ENCODE results near the gene NSG2. TPM values are rescaled to one million over a fixed set of nuclear protein-coding genes. Genes with fewer than 3 reads are reported as not detected.

NSG2 gene
- total and polyA plus RNA-seq, 2 experiments from 2014 or later, result 0.33 TPM; not detected in 1

DNA sequence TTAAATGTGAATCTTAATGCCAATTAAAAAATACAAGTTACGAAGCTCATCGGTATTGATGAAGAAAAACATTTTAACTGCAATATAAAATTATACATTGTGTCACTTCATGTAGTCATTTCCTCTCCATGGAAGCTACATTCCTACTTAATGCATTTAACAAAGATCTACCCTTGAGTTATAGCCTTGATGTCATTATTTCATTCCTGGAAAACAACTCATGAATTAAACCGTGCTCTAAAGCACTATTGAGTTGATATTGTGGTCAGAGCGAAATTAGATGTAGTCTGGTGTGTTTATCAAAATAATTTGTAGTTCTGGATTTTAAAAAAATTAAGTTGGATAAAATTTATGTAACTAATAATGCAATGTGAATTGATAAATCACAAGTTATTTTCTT is 45.4 kb upstream of the NSG2 start:
- Histone ChIP-seq H3K4me3 (no peak overlapping the region), H3K9me3 (ENCODE audit: low read depth) (no peaks in the 10 kb centered on the region), H3K27me3 (peaks cover 15% of the 10 kb centered on the region), H3K36me3 (replicated peaks; ENCODE audit: insufficient read depth, low read depth) (no peaks in the 10 kb centered on the region), H2AFZ (no peak overlapping the region), H4K20me1 (ENCODE audit: insufficient read depth, poor library complexity, severe bottlenecking) (no peaks in the 10 kb centered on the region), H3K4me1 (ENCODE audit: insufficient read depth) (no peaks in the 10 kb centered on the region), H3K79me2 (no peaks in the 10 kb centered on the region), H3K4me2 (no peak overlapping the region), H3K27ac (no peak overlapping the region), H3K9me2 (replicated peaks; ENCODE audit: insufficient read depth) (no peaks in the 10 kb centered on the region)
- TF ChIP-seq, protein P1, sequence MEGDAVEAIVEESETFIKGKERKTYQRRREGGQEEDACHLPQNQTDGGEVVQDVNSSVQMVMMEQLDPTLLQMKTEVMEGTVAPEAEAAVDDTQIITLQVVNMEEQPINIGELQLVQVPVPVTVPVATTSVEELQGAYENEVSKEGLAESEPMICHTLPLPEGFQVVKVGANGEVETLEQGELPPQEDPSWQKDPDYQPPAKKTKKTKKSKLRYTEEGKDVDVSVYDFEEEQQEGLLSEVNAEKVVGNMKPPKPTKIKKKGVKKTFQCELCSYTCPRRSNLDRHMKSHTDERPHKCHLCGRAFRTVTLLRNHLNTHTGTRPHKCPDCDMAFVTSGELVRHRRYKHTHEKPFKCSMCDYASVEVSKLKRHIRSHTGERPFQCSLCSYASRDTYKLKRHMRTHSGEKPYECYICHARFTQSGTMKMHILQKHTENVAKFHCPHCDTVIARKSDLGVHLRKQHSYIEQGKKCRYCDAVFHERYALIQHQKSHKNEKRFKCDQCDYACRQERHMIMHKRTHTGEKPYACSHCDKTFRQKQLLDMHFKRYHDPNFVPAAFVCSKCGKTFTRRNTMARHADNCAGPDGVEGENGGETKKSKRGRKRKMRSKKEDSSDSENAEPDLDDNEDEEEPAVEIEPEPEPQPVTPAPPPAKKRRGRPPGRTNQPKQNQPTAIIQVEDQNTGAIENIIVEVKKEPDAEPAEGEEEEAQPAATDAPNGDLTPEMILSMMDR (IDR thresholded peaks at IDR 0.05; ENCODE audit: poor library complexity), result no peak
- TF ChIP-seq EZH2 (IDR thresholded peaks at IDR 0.05; ENCODE audit: borderline replicate concordance), result no peak
- no peak for TF ChIP-seq EZH2phosphoT487 (IDR thresholded peaks at IDR 0.05; ENCODE audit: low read depth, severe bottlenecking, unreplicated experiment)
- no peak for DNase-seq (ENCODE audit: low spot score)
- 90% methylated on average over 4 of the region's 4 CpGs for WGBS (ENCODE audit: low lambda C conversion rate, missing lambda C conversion rate)

DNA sequence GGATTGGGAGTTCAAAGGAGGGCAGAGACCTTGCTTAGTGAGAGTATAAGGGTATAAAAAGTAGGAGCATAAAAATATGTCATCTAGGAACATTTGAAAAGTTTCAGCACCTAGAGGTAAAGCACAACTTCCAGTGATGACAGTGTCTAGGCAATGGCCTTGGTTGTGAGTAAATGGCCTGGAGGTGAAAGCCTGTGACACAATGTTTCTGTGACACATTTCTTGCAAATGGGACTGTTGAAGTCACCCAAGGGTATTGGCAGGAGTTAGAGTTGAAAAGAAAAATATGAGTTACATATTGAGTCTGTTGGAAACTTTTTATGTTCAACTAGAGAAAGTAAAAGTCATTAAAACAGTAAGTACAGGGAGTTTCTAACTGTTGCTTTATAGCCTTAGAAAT is 41.7 kb upstream of the NSG2 start:
- Histone ChIP-seq H3K4me1 (ENCODE audit: insufficient read depth) (no peaks in the 10 kb centered on the region), H4K20me1 (ENCODE audit: insufficient read depth, poor library complexity, severe bottlenecking) (no peaks in the 10 kb centered on the region), H2AFZ (no peak overlapping the region), H3K27ac (no peak overlapping the region), H3K27me3 (peaks cover 7% of the 10 kb centered on the region), H3K4me2 (no peak overlapping the region), H3K36me3 (replicated peaks; ENCODE audit: insufficient read depth, low read depth) (no peaks in the 10 kb centered on the region), H3K9me3 (ENCODE audit: low read depth) (no peaks in the 10 kb centered on the region), H3K9me2 (replicated peaks; ENCODE audit: insufficient read depth) (no peaks in the 10 kb centered on the region), H3K4me3 (no peak overlapping the region), H3K79me2 (no peaks in the 10 kb centered on the region)
- DNase-seq (ENCODE audit: low spot score), result no peak
- TF ChIP-seq EZH2phosphoT487 (IDR thresholded peaks at IDR 0.05; ENCODE audit: low read depth, severe bottlenecking, unreplicated experiment) (no peak), EZH2 (IDR thresholded peaks at IDR 0.05; ENCODE audit: borderline replicate concordance) (no peak)
- TF ChIP-seq, protein P1 (IDR thresholded peaks at IDR 0.05; ENCODE audit: poor library complexity), result no peak

DNA sequence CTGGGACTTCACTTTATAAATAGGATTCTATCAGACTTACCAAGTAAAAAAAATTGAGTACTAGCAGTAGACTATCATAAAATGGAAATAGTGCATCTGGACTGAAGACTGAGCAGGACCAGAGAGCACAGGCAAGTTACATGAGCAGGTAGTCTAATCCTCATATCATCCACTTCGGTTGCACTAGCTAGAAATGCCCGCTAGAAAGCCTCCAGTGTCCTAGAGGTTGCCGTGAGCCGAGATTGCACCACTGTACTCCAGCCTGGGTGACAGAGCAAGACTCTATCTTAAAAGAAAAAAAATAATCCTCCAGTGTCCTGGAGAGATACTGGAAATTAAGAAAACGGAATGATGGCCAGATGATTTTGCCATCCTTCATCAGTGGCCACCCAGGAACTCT is 36.6 kb upstream of the NSG2 start:
- no peak for TF ChIP-seq EZH2phosphoT487 (IDR thresholded peaks at IDR 0.05; ENCODE audit: low read depth, severe bottlenecking, unreplicated experiment)
- TF ChIP-seq EZH2 (IDR thresholded peaks at IDR 0.05; ENCODE audit: borderline replicate concordance), result no peak
- TF ChIP-seq, protein P1 (IDR thresholded peaks at IDR 0.05; ENCODE audit: poor library complexity), result no peak
- Histone ChIP-seq H3K27ac (no peak overlapping the region), H3K4me1 (ENCODE audit: insufficient read depth) (no peaks in the 10 kb centered on the region), H3K9me2 (replicated peaks; ENCODE audit: insufficient read depth) (no peaks in the 10 kb centered on the region), H3K4me2 (no peak overlapping the region), H3K4me3 (no peak overlapping the region), H3K27me3 (no peaks in the 10 kb centered on the region), H2AFZ (no peak overlapping the region), H4K20me1 (ENCODE audit: insufficient read depth, poor library complexity, severe bottlenecking) (no peaks in the 10 kb centered on the region), H3K36me3 (replicated peaks; ENCODE audit: insufficient read depth, low read depth) (no peaks in the 10 kb centered on the region), H3K9me3 (ENCODE audit: low read depth) (no peaks in the 10 kb centered on the region), H3K79me2 (no peaks in the 10 kb centered on the region)
- no peak for DNase-seq (ENCODE audit: low spot score)
- WGBS (ENCODE audit: low lambda C conversion rate, missing lambda C conversion rate), result 99% methylated on average over 5 of the region's 5 CpGs

DNA sequence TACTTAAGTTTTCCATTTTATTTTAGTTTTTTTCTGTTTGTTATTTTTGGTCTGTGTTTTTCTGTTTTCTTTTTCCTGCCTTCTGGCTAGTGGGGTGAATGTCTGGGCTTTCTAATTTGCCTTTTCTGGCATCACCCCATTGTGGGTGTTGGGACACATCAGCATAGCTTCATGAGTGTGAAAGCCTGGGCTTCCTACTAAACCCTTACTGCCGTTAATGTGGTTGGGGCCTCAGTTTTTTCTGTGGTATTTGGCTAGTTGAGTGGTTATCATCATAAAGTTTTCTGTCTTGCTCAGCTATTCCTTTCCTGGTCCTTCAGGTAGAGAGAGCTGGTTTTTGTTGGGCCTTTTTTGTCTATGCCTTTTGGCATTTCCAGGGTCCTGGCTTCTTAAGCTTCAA is 35.1 kb upstream of the NSG2 start:
- Histone ChIP-seq H3K4me1 (ENCODE audit: insufficient read depth) (no peaks in the 10 kb centered on the region), H2AFZ (no peak overlapping the region), H3K27me3 (no peaks in the 10 kb centered on the region), H3K4me2 (no peak overlapping the region), H4K20me1 (ENCODE audit: insufficient read depth, poor library complexity, severe bottlenecking) (no peaks in the 10 kb centered on the region), H3K9me3 (ENCODE audit: low read depth) (no peaks in the 10 kb centered on the region), H3K4me3 (no peak overlapping the region), H3K27ac (no peak overlapping the region), H3K9me2 (replicated peaks; ENCODE audit: insufficient read depth) (no peaks in the 10 kb centered on the region), H3K79me2 (no peaks in the 10 kb centered on the region), H3K36me3 (replicated peaks; ENCODE audit: insufficient read depth, low read depth) (no peaks in the 10 kb centered on the region)
- WGBS (ENCODE audit: low lambda C conversion rate, missing lambda C conversion rate), result 80% methylated on average over 1 of the region's 1 CpG
- TF ChIP-seq, protein P1 (IDR thresholded peaks at IDR 0.05; ENCODE audit: poor library complexity), result no peak
- TF ChIP-seq EZH2phosphoT487 (IDR thresholded peaks at IDR 0.05; ENCODE audit: low read depth, severe bottlenecking, unreplicated experiment) (no peak), EZH2 (IDR thresholded peaks at IDR 0.05; ENCODE audit: borderline replicate concordance) (no peak)
- DNase-seq (ENCODE audit: low spot score), result no peak

Data from hepatocyte (in vitro differentiated cells).